H1 (cell line): ENCODE data around the gene CAMTA1. TPM values are rescaled to one million over a fixed set of nuclear protein-coding genes. Genes with fewer than 3 reads are reported as not detected.

ENCODE experiments used
- RNF2 ChIP-seq: fragments of 200-900, 300-1000 bp; sonication (generic); IDR thresholded peaks from 2 replicates; pipeline ENCODE4 v1.7.1; 2016; ENCODE audit warnings: borderline replicate concordance, low read depth, mild to moderate bottlenecking, antibody characterized with exemption, low read length; ENCODE audit not compliant: poor library complexity, severe bottlenecking; ENCODE audit errors: missing control alignments
- polyA plus RNA-seq, 7 experiments: library from polyadenylated mRNA; depleted of rRNA in 3 of 7; stranded (reverse) in 5 of 7; unstranded in 2 of 7; fragments of >200 nt in 5 of 7; fragments of 200-250 nt in 2 of 7; gene quantifications; 1 replicate in 5 of 7; 2 replicates in 1 of 7; 4 replicates in 1 of 7; pipeline versions ENCODE4 v1.2.1 to v1.2.3, GENCODE V29; 2011 to 2013; ENCODE audit warnings: missing spikeins in 2 of 7, mixed read lengths in 2 of 7
- total RNA-seq: library from RNA; stranded (reverse); fragmentation: NEBNext Ultra II Directional; extraction: Animal tissue kit (Norgen Biotek cat#: 25700); gene quantifications from 2 replicates; pipeline ENCODE4 v1.2.1, GENCODE V29; 2021

Gene CAMTA1
- total and polyA plus RNA-seq, 2 of the 8 experiments (the other 6 are each of a cell fraction or from before 2014, with no cell fraction given): 65.0 to 119 TPM

GRCh38 chr1:7372477-7373120, 587.3 kb downstream of the CAMTA1 start (continued):
- no peak for TF ChIP-seq RNF2
